ENCODE data around the gene ASXL3.

ASXL3 gene

DNA sequence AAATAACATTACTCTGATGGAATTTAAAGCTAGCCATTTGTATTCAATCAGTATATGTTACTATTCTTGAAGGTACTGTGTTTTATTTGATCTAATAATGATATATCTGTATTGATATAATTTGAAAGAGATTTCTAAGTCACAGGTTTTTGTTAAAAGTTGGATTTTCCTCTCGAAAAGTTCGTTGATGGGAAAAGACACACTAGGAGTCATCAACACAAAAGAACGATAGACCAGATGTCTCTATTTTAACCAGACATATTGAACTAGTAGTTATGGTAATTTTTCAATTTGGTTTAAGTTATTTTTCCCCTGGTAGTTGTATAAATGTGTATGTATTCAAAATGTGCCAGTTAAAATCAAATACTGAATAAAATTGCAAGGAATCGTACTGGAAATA, 2.5 kb downstream of the ASXL3 start:
- no peak overlapping the region for H3K4me3 ChIP-seq (ENCODE audit: low read length)
- TF ChIP-seq CTCF (IDR thresholded peaks at IDR 0.05; ENCODE audit: insufficient read depth, low read depth, low read length, missing control alignments) = no peak
- no peak for DNase-seq (ENCODE audit: low read depth)

DNA sequence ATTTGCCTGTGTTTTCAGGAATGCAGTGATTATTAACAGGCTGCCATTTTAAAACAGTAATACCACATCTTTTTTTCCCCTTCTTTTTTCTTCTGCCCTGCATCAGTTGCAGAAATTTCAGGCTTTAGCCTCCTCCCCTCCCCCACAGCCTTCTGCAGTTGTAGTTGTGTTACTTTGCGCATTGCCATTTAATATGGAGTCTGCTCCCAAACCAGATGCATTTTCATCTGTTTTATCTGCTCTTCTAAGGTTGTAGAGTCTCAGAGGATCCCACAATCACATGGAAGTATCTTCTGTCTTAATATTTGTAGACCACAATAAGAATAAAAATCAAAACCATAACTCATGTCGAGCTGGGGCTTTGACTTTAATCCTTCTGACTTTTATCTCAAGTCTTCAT, 3.8 kb downstream of the ASXL3 start:
- H3K4me3 ChIP-seq (ENCODE audit: low read length) = no peak overlapping the region
- no peak for DNase-seq (ENCODE audit: low read depth)
- no peak for TF ChIP-seq CTCF (IDR thresholded peaks at IDR 0.05; ENCODE audit: insufficient read depth, low read depth, low read length, missing control alignments)

DNA sequence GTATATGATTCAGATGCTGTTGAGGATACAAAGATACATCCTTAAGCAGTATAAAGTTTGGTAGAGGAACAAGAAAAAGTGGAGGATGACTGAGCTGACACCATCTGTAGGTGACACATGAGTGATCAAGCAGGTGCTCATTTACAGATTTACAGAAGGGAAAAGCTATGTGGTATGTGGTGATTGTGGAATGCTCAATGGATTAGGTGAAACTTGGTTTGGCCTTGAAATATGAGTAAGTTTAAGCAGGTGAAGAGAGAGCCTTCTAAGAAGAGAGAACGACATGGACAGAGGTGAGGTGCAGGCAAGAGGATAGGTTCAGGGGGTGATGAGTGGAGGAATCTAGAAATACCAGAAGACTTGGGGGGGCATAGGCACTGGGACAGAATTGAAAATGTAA, 5.9 kb downstream of the ASXL3 start:
- H3K4me3 ChIP-seq (ENCODE audit: low read length) = no peak overlapping the region
- DNase-seq (ENCODE audit: low read depth) = no peak
- no peak for TF ChIP-seq CTCF (IDR thresholded peaks at IDR 0.05; ENCODE audit: insufficient read depth, low read depth, low read length, missing control alignments)

GRCh38 chr18:33584548-33585430, 6.8 kb downstream of the ASXL3 start:
- no peak overlapping the region for H3K4me3 ChIP-seq (ENCODE audit: low read length)
- no peak for DNase-seq (ENCODE audit: low read depth)
- TF ChIP-seq CTCF (IDR thresholded peaks at IDR 0.05; ENCODE audit: insufficient read depth, low read depth, low read length, missing control alignments) = no peak

- no peak for TF ChIP-seq CTCF (IDR thresholded peaks at IDR 0.05; ENCODE audit: insufficient read depth, low read depth, low read length, missing control alignments)
- no peak overlapping the region for H3K4me3 ChIP-seq (ENCODE audit: low read length)
- DNase-seq (ENCODE audit: low read depth) = peak; percentile 35
These were observed 7.4 kb downstream of the ASXL3 start for GRCh38 chr18:33585431-33585775.

GRCh38 chr18:33588361-33588760, 10.3 kb downstream of the ASXL3 start:
- DNase-seq (ENCODE audit: low read depth) = peak; percentile 53
- no peak overlapping the region for H3K4me3 ChIP-seq (ENCODE audit: low read length)
- TF ChIP-seq CTCF (IDR thresholded peaks at IDR 0.05; ENCODE audit: insufficient read depth, low read depth, low read length, missing control alignments) = no peak

- TF ChIP-seq CTCF (IDR thresholded peaks at IDR 0.05; ENCODE audit: insufficient read depth, low read depth, low read length, missing control alignments) = no peak
- DNase-seq (ENCODE audit: low read depth) = no peak
- no peak overlapping the region for H3K4me3 ChIP-seq (ENCODE audit: low read length)
These were observed 15.2 kb downstream of the ASXL3 start for GRCh38 chr18:33593261-33593660.

Measured in epithelial cell of esophagus (primary cell).